ENCODE measurements around the gene MC3R. TPM values are rescaled to one million over a fixed set of nuclear protein-coding genes. Genes with fewer than 3 reads are reported as not detected.
A peak's percentile ranks its signal among the peaks of the same experiment; 100 is the strongest.

MC3R gene
- polyA plus RNA-seq, 2 of the 4 experiments (the other 2 are of a cell fraction) = not detected

- WGBS (ENCODE audit: missing lambda C conversion rate) = 56% methylated on average over 32 of the region's 32 CpGs
- H3K4me3 ChIP-seq = no peak overlapping the region
- no peak overlapping the region for H3K27ac ChIP-seq
- no peaks in the 10 kb centered on the region for H3K4me1 ChIP-seq
- ChIA-PET POLR2A (no interaction called here), CTCF (interaction anchor here (0.6 to 2.4 kb wide), 3 partner anchors 8 to 94 kb away, joined by 3 to 18 read pairs (median 10); no protein-coding TSS in a partner anchor)
- ATAC-seq (peak in 1 of 2 experiments; percentile 83; a peak in 3 of 6 replicates), FAIRE-seq (no peak), DNase-seq (ENCODE audit: low read depth in 1 of 2, low spot score in 1 of 2) (peak; percentile 4 to 37)
- H3K4me2 ChIP-seq = no peak overlapping the region
- H3K9me3 ChIP-seq = no peaks in the 10 kb centered on the region
- TF ChIP-seq FOSB (CRISPR knock-in tag; IDR thresholded peaks at IDR 0.05) (no peak), MAX (IDR thresholded peaks at IDR 0.05) (peak; percentile 58), ELK1 (IDR thresholded peaks at IDR 0.05; ENCODE audit: low read depth, low read length) (no peak), BHLHE40 (IDR thresholded peaks at IDR 0.05; ENCODE audit: low read depth, low read length) (no peak), HOXA7 (CRISPR knock-in tag; IDR thresholded peaks at IDR 0.05) (no peak), RNF2 (IDR thresholded peaks at IDR 0.05; ENCODE audit: borderline replicate concordance, low read depth) (no peak), CTCF (IDR thresholded peaks at IDR 0.05) (peak; percentile 23; the same call in 1 of the 3 replicates), E2F6 (IDR thresholded peaks at IDR 0.05; ENCODE audit: borderline replicate concordance, low read depth) (no peak), KDM1A (IDR thresholded peaks at IDR 0.05; ENCODE audit: low read depth) (no peak), ESRRA (IDR thresholded peaks at IDR 0.05; ENCODE audit: borderline replicate concordance, low read length) (no peak), POLR2AphosphoS2 (conservative IDR thresholded peaks at IDR 0.05; ENCODE audit: low read length) (no peak), HES2 (IDR thresholded peaks at IDR 0.05) (no peak), JUN (IDR thresholded peaks at IDR 0.05) (no peak), MAZ (IDR thresholded peaks at IDR 0.05; ENCODE audit: borderline replicate concordance, low read depth, low read length) (no peak), EHF (CRISPR knock-in tag; IDR thresholded peaks at IDR 0.05) (no peak), ATOH8 (CRISPR knock-in tag; IDR thresholded peaks at IDR 0.05; ENCODE audit: low read depth) (no peak), GATA3 (IDR thresholded peaks at IDR 0.05; ENCODE audit: borderline replicate concordance) (no peak), ZSCAN20 (CRISPR knock-in tag; IDR thresholded peaks at IDR 0.05) (no peak), SREBF2 (IDR thresholded peaks at IDR 0.05) (no peak), MAFK (IDR thresholded peaks at IDR 0.05; ENCODE audit: partially characterized antibody) (no peak), EHMT2 (IDR thresholded peaks at IDR 0.05; ENCODE audit: low read depth) (no peak), CBX8 (IDR thresholded peaks at IDR 0.05) (no peak), KDM5A (IDR thresholded peaks at IDR 0.05) (no peak), SMC3 (IDR thresholded peaks at IDR 0.05) (no peak), CEBPB (IDR thresholded peaks at IDR 0.05) (peak; percentile 34 to 94; a peak in 3 of 4 replicates), ZFP36 (IDR thresholded peaks at IDR 0.05; ENCODE audit: borderline replicate concordance, partially characterized antibody) (no peak), USF2 (IDR thresholded peaks at IDR 0.05) (no peak), CBX2 (IDR thresholded peaks at IDR 0.05; ENCODE audit: borderline replicate concordance, low read depth) (no peak), HOXB5 (CRISPR knock-in tag; IDR thresholded peaks at IDR 0.05) (no peak), TFCP2L1 (CRISPR knock-in tag; IDR thresholded peaks at IDR 0.05) (no peak), FOXS1 (CRISPR knock-in tag; IDR thresholded peaks at IDR 0.05) (no peak), RFX5 (IDR thresholded peaks at IDR 0.05) (no peak)
Measured at GRCh38 chr20:56249244-56249955, 868 bp downstream of the MC3R start.

All from A549 (cell line).